Mesothelial cell of epicardium (in vitro differentiated cells): ENCODE data around the gene CALCR. TPM values are rescaled to one million over a fixed set of nuclear protein-coding genes. Genes with fewer than 3 reads are reported as not detected.

Experiments used
- DNase-seq, 2 experiments: peaks; one replicate each; pipeline ENCODE4 v3.0.0; 2021; ENCODE audit warnings: low spot score in 2 of 2; ENCODE audit not compliant: unreplicated experiment in 2 of 2
- H3K27ac Mint-ChIP-seq: 2 replicates; pipeline ENCODE4 v1.8.0; 2021; ENCODE audit warnings: mixed read lengths
- H3K27me3 Mint-ChIP-seq: 2 replicates; pipeline ENCODE4 v1.8.0; 2021; ENCODE audit warnings: low read depth, mixed read lengths
- H3K36me3 Mint-ChIP-seq: 2 replicates; pipeline ENCODE4 v1.8.0; 2021; ENCODE audit warnings: mixed read lengths
- H3K4me1 Mint-ChIP-seq: 2 replicates; pipeline ENCODE4 v1.8.0; 2021; ENCODE audit warnings: mixed read lengths
- H3K4me3 Mint-ChIP-seq: 2 replicates; pipeline ENCODE4 v1.8.0; 2021; ENCODE audit warnings: mild to moderate bottlenecking, moderate library complexity, mixed read lengths
- H3K9me3 Mint-ChIP-seq: 2 replicates; pipeline ENCODE4 v1.8.0; 2021; ENCODE audit warnings: mixed read lengths
- CTCF ChIP-seq: fragments of 200-600 bp; sonication (generic); IDR thresholded peaks from one replicate; pipeline ENCODE4 v1.5.0; 2021; ENCODE audit warnings: antibody characterized with exemption; ENCODE audit not compliant: unreplicated experiment
- total RNA-seq: library from RNA; stranded (reverse); gene quantifications from 3 replicates; pipeline ENCODE4 v1.2.1, GENCODE V29; 2021

Gene CALCR
- total RNA-seq, 1 donor from 2014 or later = not detected

GRCh38 chr7:93563584-93563983, 10.9 kb downstream of the CALCR start:
- Mint-ChIP-seq H3K36me3 (no peaks in the 10 kb centered on the region), H3K27me3 (peaks cover 30% of the 10 kb centered on the region), H3K27ac (no peak overlapping the region), H3K4me1 (no peaks in the 10 kb centered on the region), H3K4me3 (no peak overlapping the region), H3K9me3 (no peaks in the 10 kb centered on the region)
- no peak for DNase-seq
- TF ChIP-seq CTCF = no peak

- Mint-ChIP-seq H3K36me3 (no peaks in the 10 kb centered on the region), H3K9me3 (no peaks in the 10 kb centered on the region), H3K4me3 (no peak overlapping the region), H3K4me1 (no peaks in the 10 kb centered on the region), H3K27ac (no peak overlapping the region), H3K27me3 (peaks cover 23% of the 10 kb centered on the region)
- TF ChIP-seq CTCF = no peak
- no peak for DNase-seq
These were observed 11.6 kb downstream of the CALCR start for GRCh38 chr7:93562936-93563335.

GRCh38 chr7:93562106-93562505, 12.4 kb downstream of the CALCR start:
- TF ChIP-seq CTCF = no peak
- H3K4me3 Mint-ChIP-seq = no peak overlapping the region
- no peaks in the 10 kb centered on the region for H3K9me3 Mint-ChIP-seq
- H3K27ac Mint-ChIP-seq = no peak overlapping the region
- peaks cover 22% of the 10 kb centered on the region for H3K27me3 Mint-ChIP-seq
- DNase-seq = no peak
- no peaks in the 10 kb centered on the region for H3K4me1 Mint-ChIP-seq
- H3K36me3 Mint-ChIP-seq = no peaks in the 10 kb centered on the region

GRCh38 chr7:93559639-93560491, 14.7 kb downstream of the CALCR start:
- H3K27me3 Mint-ChIP-seq = peaks cover 10% of the 10 kb centered on the region
- DNase-seq = no peak
- TF ChIP-seq CTCF = no peak
- H3K4me1 Mint-ChIP-seq = no peaks in the 10 kb centered on the region
- H3K4me3 Mint-ChIP-seq = no peak overlapping the region
- no peaks in the 10 kb centered on the region for H3K36me3 Mint-ChIP-seq
- H3K27ac Mint-ChIP-seq = no peak overlapping the region
- H3K9me3 Mint-ChIP-seq = no peaks in the 10 kb centered on the region

GRCh38 chr7:93558705-93559614, 15.6 kb downstream of the CALCR start:
- no peak overlapping the region for H3K27ac Mint-ChIP-seq
- DNase-seq = no peak
- peaks cover 4% of the 10 kb centered on the region for H3K27me3 Mint-ChIP-seq
- H3K4me3 Mint-ChIP-seq = no peak overlapping the region
- no peaks in the 10 kb centered on the region for H3K4me1 Mint-ChIP-seq
- no peaks in the 10 kb centered on the region for H3K9me3 Mint-ChIP-seq
- no peak for TF ChIP-seq CTCF
- H3K36me3 Mint-ChIP-seq = no peaks in the 10 kb centered on the region
